Renal cortex interstitium (tissue), 11 donors: ENCODE results near the gene INPP1. TPM values are rescaled to one million over a fixed set of nuclear protein-coding genes. Genes with fewer than 3 reads are reported as not detected.
"Not testable (repeated sequence)": the region's sequence is repeated elsewhere in the genome, so short reads cannot be mapped to it uniquely, and the experiment has no call there.

ENCODE experiments used
- DNase-seq, 11 donors: peaks; one replicate each; pipeline ENCODE4 v3.0.0-alpha.2; 2013; ENCODE audit warnings: low read depth in 9 of 11, low spot score in 4 of 11; ENCODE audit errors: extremely low read depth in 1 of 11
- polyA plus RNA-seq, 3 donors: library from polyadenylated mRNA; unstranded; fragments of 120-200 nt; gene quantifications; one replicate each; pipeline ENCODE4 v1.2.1, GENCODE V29; 2013; ENCODE audit not compliant: insufficient read length in 3 of 3

Gene INPP1
- polyA plus RNA-seq, 3 donors, result 13.3 to 20.6 (median 14.8) TPM

- no peak for DNase-seq
Measured at GRCh38 chr2:190325588-190325987, 17.8 kb upstream of the INPP1 start.

GRCh38 chr2:190327867-190328572 lies 15.4 kb upstream of the INPP1 start:
- no peak for DNase-seq

GRCh38 chr2:190328573-190329147 lies 14.7 kb upstream of the INPP1 start:
- no peak for DNase-seq

DNA sequence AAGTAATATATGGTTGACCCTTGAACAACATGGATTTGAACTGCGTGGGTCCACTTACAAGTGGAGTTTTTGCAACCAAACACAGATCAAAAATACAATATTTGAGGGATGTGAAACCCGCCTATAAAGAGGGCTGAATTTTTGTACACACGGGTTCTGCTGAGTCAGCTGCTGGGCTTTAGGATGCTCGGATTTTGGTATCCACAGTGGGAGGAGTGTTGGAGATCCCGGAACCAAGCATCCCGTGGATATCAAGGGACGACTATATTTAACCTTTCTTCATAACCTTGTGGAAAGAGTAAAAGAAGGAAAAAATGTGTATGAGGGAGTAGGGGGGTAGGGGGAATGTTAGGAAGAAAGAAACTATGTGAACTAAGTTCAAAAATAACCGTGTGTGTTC lies 10.0 kb upstream of the INPP1 start:
- DNase-seq, result no peak

- DNase-seq, result no peak
Measured at GRCh38 chr2:190333928-190334327, 9.5 kb upstream of the INPP1 start.

DNA sequence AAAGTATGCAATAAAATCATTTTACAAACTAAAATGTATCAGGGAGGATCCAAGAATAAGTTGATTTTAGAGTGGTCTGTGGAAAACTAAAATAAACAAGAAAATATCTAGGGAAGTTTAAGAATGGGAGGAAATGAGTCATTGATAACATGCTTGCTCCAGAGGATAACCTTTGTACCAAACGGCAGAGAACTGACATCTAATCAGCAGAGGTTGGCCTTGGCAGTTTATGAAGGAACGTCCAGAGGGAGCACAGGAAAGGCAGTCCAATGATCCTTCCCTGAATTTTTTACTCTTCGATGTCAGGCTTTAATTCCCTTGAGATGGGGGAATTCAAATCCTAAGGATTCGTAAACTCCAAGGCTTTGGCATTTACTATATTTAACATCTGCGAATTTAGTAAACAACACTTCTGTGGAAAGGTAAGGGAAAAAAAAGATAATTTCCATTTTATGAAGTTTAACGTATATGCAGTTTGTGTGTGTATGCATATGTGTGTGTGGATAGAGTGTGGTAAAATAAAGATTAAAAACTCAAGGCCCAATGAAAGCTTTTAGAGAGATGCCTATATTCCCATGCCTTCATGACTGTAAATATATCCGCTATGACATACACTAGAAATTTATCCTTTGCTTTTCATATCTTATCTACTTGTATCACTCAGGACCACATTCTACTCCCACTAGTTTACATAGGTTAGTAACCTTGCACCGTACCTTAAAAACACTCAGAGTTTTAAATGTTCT lies 8.7 kb upstream of the INPP1 start:
- no peak for DNase-seq

DNA sequence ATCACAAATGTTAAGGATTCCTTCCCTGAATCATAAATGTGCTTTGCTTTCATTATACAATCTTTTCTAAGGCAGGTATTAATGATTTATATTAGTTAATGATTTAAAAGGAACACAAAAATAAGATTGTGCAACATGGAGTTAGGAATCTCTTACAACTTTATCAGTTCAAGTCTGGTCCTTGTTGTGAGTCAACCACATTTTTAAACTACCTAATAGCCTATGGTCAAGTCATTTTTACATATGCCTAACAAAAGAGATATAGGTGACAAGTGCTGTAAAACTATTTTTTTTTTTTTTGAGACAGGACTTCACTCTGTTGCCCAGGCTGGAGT lies 8.2 kb upstream of the INPP1 start:
- DNase-seq, result no peak

GRCh38 chr2:190335584-190335983 lies 7.8 kb upstream of the INPP1 start:
- not testable (repeated sequence) for DNase-seq

DNA sequence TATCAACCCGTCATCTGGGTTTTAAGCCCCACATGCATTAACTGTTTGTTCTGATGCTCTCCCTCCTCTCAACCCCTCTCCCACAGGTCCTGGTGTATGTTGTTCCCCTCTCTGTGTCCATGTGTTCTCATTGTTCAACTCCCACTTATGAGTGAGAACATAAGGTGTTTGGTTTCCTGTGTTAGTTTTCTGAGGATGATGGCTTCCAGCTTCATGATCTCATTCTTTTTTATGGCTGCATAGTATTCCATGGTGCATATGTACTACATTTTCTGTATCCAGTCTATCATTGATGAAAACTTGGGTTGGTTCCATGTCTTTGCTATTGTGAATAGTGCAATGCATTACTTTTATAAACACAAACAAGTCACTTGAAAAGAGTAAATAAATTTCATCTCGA lies 7.0 kb upstream of the INPP1 start:
- DNase-seq, result no peak

DNA sequence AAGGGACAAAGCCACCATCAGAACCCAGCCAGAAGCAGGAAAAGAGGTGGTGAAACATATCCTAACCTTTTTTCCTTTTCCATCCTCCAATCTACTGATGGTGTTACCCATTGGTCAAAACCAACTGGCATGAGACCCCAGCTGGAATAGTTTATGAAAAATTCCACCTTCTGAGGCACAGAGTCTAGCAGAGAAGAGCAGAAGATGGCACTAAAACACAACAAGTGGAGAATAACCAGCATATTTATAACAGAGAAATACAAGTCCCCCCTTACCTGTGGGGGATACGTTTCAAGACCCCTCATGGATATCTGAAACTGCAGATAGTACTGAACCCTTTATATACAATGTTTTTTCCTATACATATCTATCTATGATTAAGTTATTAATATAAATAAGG lies 4.9 kb upstream of the INPP1 start:
- DNase-seq, result no peak

DNA sequence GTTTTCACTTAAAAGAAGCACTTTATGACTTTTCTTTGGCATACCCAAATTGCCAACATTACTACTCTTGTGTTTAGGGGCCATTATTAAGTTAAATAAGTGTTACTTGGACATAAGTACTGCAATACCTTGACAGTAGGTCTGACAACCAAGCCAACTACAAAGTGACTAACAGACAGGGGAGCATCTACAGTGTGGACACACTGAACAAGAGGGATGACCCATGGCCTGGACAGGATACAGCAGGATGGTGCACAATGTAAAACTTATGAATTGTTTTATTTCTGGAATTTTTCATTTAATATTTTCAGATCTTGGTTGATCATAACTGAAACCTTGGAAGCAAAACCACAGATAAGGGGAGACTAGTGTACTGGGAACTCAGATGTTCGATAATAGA lies 4.0 kb upstream of the INPP1 start:
- DNase-seq, result no peak

- DNase-seq, result no peak
Measured at GRCh38 chr2:190340369-190340768, 3.0 kb upstream of the INPP1 start.

- no peak for DNase-seq
Measured at GRCh38 chr2:190342611-190343010, 778 bp upstream of the INPP1 start.

- DNase-seq, result peak in 2 of 11 donors; percentile 29 to 43
Measured at GRCh38 chr2:190343089-190343535, 277 bp upstream of the INPP1 start.

DNA sequence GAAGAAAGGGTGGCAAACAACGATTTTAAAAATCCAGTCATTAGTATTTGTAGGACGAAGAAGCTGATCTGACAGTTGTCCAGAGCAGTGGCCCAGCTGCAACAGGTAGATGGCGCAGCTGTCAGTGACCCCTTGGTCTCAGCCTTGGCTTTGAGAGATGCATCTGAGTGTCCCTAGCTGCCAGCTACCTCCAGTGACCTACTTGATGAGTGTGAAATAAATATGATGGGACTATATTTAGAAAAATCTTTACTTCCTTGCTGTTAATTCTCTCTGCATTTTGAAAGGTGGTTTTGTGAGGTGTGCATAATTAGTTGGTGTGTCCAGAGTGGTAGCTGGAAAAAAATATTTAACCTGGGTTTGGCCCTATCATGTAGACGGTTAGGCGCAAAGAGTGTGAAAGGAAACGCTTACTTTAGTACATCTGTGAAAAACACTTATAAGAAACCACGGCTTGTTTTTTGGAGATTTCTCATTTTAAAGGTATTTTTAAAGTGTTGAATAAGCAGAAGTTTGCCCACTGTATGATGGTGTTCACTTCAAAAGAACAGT lies 963 bp downstream of the INPP1 start:
- peak in 6 of 11 donors; percentile 19 to 44 (median 32) for DNase-seq

- no peak for DNase-seq
Measured at GRCh38 chr2:190350371-190350770, 7.0 kb downstream of the INPP1 start.

GRCh38 chr2:190351955-190352354 lies 8.6 kb downstream of the INPP1 start:
- DNase-seq, result no peak

DNA sequence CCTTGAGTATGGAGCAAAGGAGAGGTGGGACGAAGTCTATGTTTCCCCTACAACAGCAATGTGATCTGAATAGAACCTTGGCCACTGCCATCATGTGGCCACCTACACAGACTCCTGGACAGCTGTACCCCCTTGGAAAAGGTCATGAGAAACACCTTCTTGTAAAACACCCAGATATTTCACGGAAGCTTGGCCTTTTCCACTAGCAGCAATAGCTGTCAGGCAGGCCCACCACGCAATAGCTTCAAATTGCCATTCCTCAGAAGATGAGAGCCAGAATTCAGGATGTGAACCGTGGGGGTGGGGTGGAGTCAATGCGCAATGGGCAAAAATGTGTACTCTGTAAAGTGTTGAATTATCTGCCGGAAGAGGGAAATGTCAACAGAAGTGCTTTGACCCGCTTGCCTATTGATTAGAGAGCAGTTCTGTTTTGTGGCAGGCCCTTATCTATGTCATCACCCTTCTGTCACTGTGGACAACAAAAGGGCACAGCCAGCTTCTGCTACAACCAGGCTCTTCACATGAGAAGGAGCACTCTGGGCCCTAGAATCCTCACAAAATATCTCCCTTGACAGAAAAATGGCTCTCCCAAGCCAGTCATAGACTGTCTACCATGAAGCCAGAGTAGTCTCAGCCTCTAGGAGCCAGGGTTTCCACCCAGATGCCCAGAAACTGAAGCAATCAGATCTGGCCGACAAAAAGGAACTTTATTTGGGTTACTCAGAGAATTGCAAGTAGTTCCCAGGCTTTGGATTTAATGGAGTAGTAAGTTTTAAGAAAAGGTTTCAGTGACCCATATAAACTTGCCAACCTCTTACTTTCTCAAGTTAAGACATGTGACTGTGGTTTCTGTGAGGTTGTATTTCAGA lies 9.5 kb downstream of the INPP1 start:
- DNase-seq, result no peak

- no peak for DNase-seq
Measured at GRCh38 chr2:190353537-190353899, 10.1 kb downstream of the INPP1 start.
